ENCODE measurements around the gene JSRP1.

Gene JSRP1

GRCh38 chr19:2274185-2274711 lies 18.0 kb upstream of the JSRP1 start:
- DNase-seq (ENCODE audit: insufficient read length, low spot score), result no peak
- no peak for FAIRE-seq
- no peak for TF ChIP-seq CTCF (IDR thresholded peaks at IDR 0.05; ENCODE audit: insufficient read depth, missing control alignments)

GRCh38 chr19:2273356-2274184 lies 17.4 kb upstream of the JSRP1 start:
- peak; percentile 77 for TF ChIP-seq CTCF (IDR thresholded peaks at IDR 0.05; ENCODE audit: insufficient read depth, missing control alignments)
- DNase-seq (ENCODE audit: insufficient read length, low spot score), result peak; percentile 96
- FAIRE-seq, result no peak

GRCh38 chr19:2271234-2272103 lies 15.3 kb upstream of the JSRP1 start:
- TF ChIP-seq CTCF (IDR thresholded peaks at IDR 0.05; ENCODE audit: insufficient read depth, missing control alignments), result no peak
- FAIRE-seq (no peak), DNase-seq (ENCODE audit: insufficient read length, low spot score) (no peak)

GRCh38 chr19:2270423-2271233 lies 14.4 kb upstream of the JSRP1 start:
- FAIRE-seq (no peak), DNase-seq (ENCODE audit: insufficient read length, low spot score) (no peak)
- no peak for TF ChIP-seq CTCF (IDR thresholded peaks at IDR 0.05; ENCODE audit: insufficient read depth, missing control alignments)

- TF ChIP-seq CTCF (IDR thresholded peaks at IDR 0.05; ENCODE audit: insufficient read depth, missing control alignments), result no peak
- DNase-seq (ENCODE audit: insufficient read length, low spot score) (no peak), FAIRE-seq (no peak)
Measured at GRCh38 chr19:2270157-2270422, 13.9 kb upstream of the JSRP1 start.

GRCh38 chr19:2269244-2270156 lies 13.3 kb upstream of the JSRP1 start:
- TF ChIP-seq CTCF (IDR thresholded peaks at IDR 0.05; ENCODE audit: insufficient read depth, missing control alignments), result no peak

More at GRCh38 chr19:2269244-2270156, 13.3 kb upstream of the JSRP1 start:
- FAIRE-seq (no peak), DNase-seq (ENCODE audit: insufficient read length, low spot score) (peak; percentile 100)
